Immature natural killer cell (primary cell): ENCODE data around the gene LY6G6D. TPM values are rescaled to one million over a fixed set of nuclear protein-coding genes. Genes with fewer than 3 reads are reported as not detected.

Experiments used
- DNase-seq, 3 donors: peaks; one replicate each; pipeline ENCODE4 v3.0.0; 2022; ENCODE audit warnings: mixed read lengths in 1 of 3
- H3K27ac Mint-ChIP-seq, 6 donors: one replicate each; pipeline ENCODE4 v1.8.0; 2020; ENCODE audit warnings: mixed read lengths in 6 of 6, mild to moderate bottlenecking in 5 of 6, inconsistent platforms in 4 of 6, moderate library complexity in 3 of 6
- H3K27me3 Mint-ChIP-seq, 3 donors: one replicate each; pipeline ENCODE4 v1.8.0; 2020 to 2021; ENCODE audit warnings: low read depth in 3 of 3, mild to moderate bottlenecking in 3 of 3, mixed read lengths in 3 of 3, moderate library complexity in 3 of 3, inconsistent platforms in 1 of 3
- H3K36me3 Mint-ChIP-seq, 3 donors: one replicate each; pipeline ENCODE4 v1.8.0; 2020; ENCODE audit warnings: mixed read lengths in 3 of 3, inconsistent platforms in 2 of 3, mild to moderate bottlenecking in 2 of 3
- H3K4me1 Mint-ChIP-seq, 2 donors: one replicate each; pipeline ENCODE4 v1.8.0; 2020; ENCODE audit warnings: inconsistent platforms in 2 of 2, mild to moderate bottlenecking in 2 of 2, mixed read lengths in 2 of 2, moderate library complexity in 1 of 2
- H3K4me3 Mint-ChIP-seq, 5 donors: one replicate each; pipeline ENCODE4 v1.8.0; 2020; ENCODE audit warnings: mild to moderate bottlenecking in 5 of 5, mixed read lengths in 5 of 5, inconsistent platforms in 3 of 5, moderate library complexity in 3 of 5
- H3K9me3 Mint-ChIP-seq, 6 donors: one replicate each; pipeline ENCODE4 v1.8.0; 2020; ENCODE audit warnings: mild to moderate bottlenecking in 6 of 6, mixed read lengths in 6 of 6, inconsistent platforms in 4 of 6, moderate library complexity in 3 of 6
- polyA plus RNA-seq, 3 donors: library from polyadenylated mRNA; unstranded; fragments of 300-500 nt; fragmentation: Illumina TruSeq; gene quantifications; one replicate each; pipeline ENCODE4 v1.2.3, GENCODE V29; 2021

The LY6G6D gene
- polyA plus RNA-seq, 3 donors from 2014 or later: not detected

DNA sequence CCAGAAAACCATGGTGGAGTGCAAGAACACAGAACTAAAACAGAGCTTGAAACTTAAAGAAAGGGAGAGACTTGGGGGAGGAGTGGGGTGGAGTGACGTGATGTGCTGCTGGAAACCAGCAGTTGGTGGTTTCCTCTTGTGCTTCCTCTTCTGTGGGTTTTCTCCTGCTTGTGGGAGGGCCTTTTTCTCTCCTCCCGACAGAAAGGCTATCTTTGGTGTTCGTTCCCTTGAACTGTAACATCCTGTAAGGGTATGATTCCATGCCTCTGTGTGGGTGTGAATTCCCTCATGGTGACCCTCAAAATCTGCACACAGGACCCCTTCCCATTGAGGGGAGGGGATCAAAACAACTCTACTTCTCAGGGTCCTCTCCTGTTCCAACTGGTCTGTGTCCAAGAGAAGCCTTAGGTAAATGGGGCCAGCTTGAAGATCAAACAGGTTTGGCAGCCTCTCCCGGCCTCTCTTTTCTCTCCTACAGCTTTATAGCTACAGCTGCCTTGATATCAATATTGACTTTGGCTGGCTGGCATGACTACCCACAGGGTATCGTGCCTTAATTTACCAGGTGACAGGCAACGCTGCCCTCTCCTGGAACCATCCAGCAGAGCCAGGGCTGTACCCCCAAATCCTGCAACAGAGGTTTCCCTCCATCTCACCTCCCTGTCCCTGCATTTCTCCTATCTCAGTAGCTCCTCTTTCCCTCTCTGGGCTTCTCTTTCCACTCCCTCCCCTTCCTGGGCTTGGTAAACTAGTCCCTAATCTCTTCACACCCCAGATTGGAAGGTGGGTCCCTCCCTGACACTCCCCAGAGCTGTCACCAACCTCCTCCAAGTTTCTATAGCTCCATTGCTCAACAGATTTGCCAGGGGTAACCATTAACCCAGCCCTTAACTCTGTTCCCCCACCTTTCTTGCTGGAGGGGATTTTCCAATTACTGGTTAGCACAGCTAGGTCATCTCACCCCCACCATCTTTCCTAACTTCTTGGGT, 23.1 kb downstream of the LY6G6D start:
- Mint-ChIP-seq H3K4me3 (peak overlapping the region; percentile 88 to 98 (median 96)), H3K4me1 (peaks cover 67 to 72% of the 10 kb centered on the region in 2 donors), H3K36me3 (peaks cover 1 to 12% (median 5%) of the 10 kb centered on the region in 3 donors), H3K27me3 (peaks cover 8 to 28% (median 18%) of the 10 kb centered on the region in 3 donors), H3K9me3 (no peaks in the 10 kb centered on the region), H3K27ac (peak overlapping the region; percentile 94 to 99 (median 97))
- peak; percentile 80 for DNase-seq

DNA sequence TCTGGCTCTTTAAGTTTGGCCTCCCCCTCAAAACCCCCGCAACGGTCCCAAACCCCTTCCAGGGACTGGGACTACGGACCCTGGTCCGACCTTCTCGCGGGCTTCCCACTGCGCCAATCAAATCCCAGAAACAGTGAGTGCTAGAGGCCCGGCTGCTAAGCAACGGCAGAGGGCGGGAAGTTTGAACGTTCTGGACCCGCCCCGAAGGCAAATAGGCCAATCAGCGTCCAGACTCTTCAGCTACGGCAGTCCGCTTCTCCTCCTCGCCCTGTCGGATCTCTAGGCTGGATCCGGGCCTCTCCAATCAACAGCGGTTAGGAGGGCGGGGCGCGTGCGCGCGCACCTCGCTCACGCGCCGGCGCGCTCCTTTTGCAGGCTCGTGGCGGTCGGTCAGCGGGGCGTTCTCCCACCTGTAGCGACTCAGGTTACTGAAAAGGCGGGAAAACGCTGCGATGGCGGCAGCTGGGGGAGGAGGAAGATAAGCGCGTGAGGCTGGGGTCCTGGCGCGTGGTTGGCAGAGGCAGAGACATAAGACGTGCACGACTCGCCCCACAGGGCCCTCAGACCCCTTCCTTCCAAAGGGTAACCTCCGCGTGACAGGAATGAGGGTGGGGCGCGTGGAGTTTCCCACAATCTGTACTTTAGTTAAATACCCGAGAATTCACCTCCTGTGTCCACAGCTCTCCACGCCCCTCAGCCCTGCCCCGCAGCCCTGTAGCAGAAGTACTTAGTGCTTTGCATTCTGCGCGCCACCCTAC, 24.7 kb downstream of the LY6G6D start, which contains the start of gene MSH5:
MSH5 (plus strand) TSS at position 367 of the 758 bp plus-strand sequence. CDS start 462 bp downstream, outside the sequence.
- Mint-ChIP-seq H3K27me3 (peaks cover 8 to 25% (median 18%) of the 10 kb centered on the region in 3 donors), H3K36me3 (peaks cover 0 to 5% (median 4%) of the 10 kb centered on the region in 3 donors), H3K4me1 (peaks cover 52 to 59% of the 10 kb centered on the region in 2 donors), H3K4me3 (peak within 1 kb of the TSS; percentile 88 to 98 (median 97)), H3K27ac (peak within 1 kb of the TSS; percentile 94 to 99 (median 97)), H3K9me3 (no peaks in the 10 kb centered on the region)
- DNase-seq: peak; percentile 96

DNA sequence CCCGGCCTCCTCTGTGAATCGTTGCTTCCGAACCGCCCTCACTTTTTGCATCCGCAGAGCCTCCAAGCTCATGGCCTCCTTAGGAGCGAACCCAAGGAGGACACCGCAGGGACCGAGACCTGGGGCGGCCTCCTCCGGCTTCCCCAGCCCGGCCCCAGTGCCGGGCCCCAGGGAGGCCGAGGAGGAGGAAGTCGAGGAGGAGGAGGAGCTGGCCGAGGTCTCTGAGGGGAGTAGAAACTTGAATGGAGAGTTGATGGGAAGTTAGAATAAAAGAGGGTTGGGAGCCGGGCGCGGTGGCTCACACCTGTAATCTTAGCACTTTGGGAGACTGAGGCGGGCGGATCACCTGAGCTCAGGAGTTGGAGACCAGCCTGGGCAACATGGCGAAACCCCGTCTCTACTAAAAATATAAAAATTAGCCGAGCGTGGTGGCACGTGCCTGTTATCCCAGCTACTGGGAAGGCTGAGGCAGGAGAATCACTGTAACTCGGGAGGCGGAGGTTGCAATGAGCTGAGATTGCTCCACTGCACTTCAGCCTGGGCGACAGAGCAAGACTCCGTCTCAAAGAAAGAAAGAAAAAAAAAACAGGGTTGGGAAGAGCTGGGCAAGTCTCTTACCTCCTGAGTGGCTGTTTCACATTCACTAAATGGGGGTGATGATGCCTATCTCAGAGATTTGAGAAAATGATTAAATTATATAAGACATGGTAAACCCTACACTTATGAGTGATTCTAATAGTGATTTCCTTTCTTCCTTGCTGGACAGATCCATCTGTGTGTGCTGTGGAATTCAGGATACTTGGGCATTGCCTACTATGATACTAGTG, 25.5 kb downstream of the LY6G6D start:
- Mint-ChIP-seq H3K9me3 (no peaks in the 10 kb centered on the region), H3K27me3 (peaks cover 8 to 21% (median 15%) of the 10 kb centered on the region in 3 donors), H3K27ac (peak overlapping the region; percentile 94 to 99 (median 97)), H3K4me3 (peak overlapping the region; percentile 88 to 98 (median 97)), H3K36me3 (peaks cover 2 to 8% (median 4%) of the 10 kb centered on the region in 3 donors), H3K4me1 (peaks cover 52 to 56% of the 10 kb centered on the region in 2 donors)
- DNase-seq: no peak

DNA sequence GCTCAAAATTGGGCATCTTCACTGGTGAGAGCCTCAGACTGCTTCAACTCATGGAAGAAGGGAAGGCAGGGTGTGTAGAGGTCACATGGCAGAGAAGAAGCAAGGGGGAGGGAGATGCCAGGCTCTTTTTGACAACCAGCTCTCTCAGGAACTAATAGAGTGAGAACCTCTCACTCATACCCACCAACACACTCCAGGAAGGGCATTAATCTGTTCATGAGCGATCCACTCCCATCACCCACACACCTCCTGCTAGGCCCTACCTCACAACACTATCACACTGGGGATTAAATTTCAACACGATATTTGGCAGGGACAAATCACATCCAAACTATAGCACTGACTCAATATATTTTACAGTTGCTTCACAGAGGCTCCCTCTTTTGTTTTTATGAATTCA, 26.7 kb downstream of the LY6G6D start:
- H3K4me3 Mint-ChIP-seq: peak overlapping the region; percentile 10 to 96 (median 50)
- H3K27ac Mint-ChIP-seq: peak overlapping the region in 3 of 6 donors; percentile 14 to 69 (median 48)
- peaks cover 0 to 8% (median 4%) of the 10 kb centered on the region in 3 donors for H3K36me3 Mint-ChIP-seq
- H3K9me3 Mint-ChIP-seq: no peaks in the 10 kb centered on the region
- H3K27me3 Mint-ChIP-seq: peaks cover 7 to 15% (median 8%) of the 10 kb centered on the region in 3 donors
- peaks cover 43 to 45% of the 10 kb centered on the region in 2 donors for H3K4me1 Mint-ChIP-seq
- no peak for DNase-seq

DNA sequence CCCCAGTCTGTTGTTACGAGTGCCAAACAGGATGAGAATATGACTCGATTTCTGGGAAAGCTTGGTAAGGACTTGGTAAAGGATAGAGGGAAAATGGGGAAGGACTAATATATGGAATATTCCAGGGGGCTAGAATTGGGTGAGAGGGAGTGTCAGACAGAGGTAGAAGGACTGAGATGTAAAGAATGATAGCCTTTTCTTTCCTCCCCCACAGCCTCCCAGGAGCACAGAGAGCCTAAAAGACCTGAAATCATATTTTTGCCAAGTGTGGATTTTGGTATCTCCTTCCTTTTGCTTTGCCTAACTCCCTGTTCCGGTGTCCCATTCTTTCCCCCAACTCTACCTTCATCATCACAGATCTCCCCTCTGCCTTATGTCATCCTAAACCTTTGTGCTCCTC, 27.7 kb downstream of the LY6G6D start:
- Mint-ChIP-seq H3K36me3 (peaks cover 5 to 11% (median 10%) of the 10 kb centered on the region in 3 donors), H3K27ac (no peak overlapping the region), H3K4me1 (peaks cover 32 to 34% of the 10 kb centered on the region in 2 donors), H3K9me3 (no peaks in the 10 kb centered on the region), H3K27me3 (peaks cover 8 to 11% (median 9%) of the 10 kb centered on the region in 3 donors), H3K4me3 (no peak overlapping the region)
- no peak for DNase-seq

DNA sequence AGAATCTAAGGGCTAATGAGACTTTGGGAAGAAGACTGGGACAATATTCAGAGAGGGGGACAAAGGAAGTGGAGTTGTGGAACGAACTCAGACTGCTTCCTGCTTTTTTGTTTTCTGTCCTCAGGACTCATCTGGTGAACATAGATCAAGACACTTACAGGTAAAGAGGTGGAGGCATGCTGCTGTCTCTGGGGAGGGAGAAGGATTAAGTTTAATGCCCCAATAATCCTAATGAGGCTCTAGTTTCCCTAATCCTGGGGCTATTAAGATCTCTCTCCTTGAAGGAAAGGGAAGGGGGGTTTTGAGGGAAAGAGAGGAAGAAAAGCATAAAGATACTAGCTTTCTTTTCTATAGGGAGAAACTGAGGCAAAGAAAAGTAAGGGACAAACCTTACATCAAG, 29.3 kb downstream of the LY6G6D start:
- DNase-seq: no peak
- peaks cover 5 to 9% (median 8%) of the 10 kb centered on the region in 3 donors for H3K27me3 Mint-ChIP-seq
- H3K4me3 Mint-ChIP-seq: no peak overlapping the region
- peaks cover 17 to 19% of the 10 kb centered on the region in 2 donors for H3K4me1 Mint-ChIP-seq
- peak overlapping the region in 1 of 6 donors; percentile 46 for H3K27ac Mint-ChIP-seq
- no peaks in the 10 kb centered on the region for H3K9me3 Mint-ChIP-seq
- H3K36me3 Mint-ChIP-seq: peaks cover 5 to 11% (median 10%) of the 10 kb centered on the region in 3 donors

DNA sequence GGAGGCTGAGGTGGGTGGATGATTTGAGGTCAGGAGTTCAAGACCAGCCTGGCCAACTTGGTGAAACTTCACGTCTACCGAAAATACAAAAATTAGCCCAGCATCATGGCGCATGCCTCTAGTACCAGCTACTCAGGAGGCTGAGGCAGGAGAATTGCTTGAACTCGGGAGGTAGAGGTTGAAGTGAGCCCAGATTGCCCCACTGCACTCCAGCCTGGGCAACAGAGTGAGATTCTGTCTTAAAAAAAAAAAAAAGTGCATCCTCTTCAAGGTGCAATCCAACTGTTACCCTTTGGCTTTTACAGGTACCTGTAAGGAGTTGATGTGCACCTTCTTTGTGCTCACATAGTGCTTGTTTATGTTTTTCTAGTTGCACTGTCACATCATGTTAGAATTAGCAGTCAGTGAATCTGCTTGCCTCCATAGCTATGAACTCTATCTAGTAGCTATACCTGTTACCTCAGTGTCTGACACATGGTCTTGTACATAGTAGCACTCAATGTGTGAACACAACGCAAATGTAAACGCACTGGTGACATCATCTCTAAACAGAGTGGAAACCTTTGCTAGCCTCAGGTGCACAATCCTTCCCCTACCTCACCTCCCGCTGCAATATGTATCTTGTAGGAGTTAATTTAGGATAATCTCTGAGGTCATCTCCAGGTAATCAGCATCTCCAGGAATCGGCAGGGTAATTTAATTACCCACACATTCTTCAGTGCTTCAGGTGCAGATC, 34.3 kb downstream of the LY6G6D start:
- peaks cover 5 to 11% (median 9%) of the 10 kb centered on the region in 3 donors for H3K36me3 Mint-ChIP-seq
- H3K27ac Mint-ChIP-seq: no peak overlapping the region
- no peaks in the 10 kb centered on the region for H3K4me1 Mint-ChIP-seq
- no peaks in the 10 kb centered on the region for H3K9me3 Mint-ChIP-seq
- no peak for DNase-seq
- no peak overlapping the region for H3K4me3 Mint-ChIP-seq
- peaks cover 0 to 2% (median 1%) of the 10 kb centered on the region in 3 donors for H3K27me3 Mint-ChIP-seq

DNA sequence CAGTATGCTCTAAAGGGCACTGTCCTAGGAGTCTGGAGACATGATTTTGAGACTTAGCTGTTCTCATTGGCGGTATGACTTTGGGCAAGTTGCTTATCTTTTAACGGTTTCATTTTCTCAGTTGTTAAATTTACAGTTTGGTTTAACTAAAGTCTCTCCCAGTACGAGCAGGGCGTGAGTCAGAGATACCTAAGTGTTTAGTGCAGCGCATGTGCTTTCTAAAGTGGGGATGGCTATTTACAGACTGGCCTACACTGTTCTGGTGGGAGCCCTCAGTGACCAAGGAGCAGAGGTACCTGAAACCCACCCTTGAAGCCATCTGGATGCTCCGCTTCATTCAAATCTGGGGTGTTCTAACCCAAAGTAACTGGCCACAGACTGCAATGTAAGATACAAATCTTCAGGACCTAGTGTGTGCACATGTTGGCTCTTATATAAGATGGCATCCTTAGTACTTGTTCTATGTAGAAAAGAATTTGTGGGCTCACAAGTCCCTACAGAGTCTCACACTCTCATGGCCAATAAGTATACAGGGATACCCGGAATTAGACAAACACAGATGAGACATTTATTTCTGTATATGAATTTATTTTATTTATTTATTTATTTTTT, 35.4 kb downstream of the LY6G6D start:
- no peaks in the 10 kb centered on the region for H3K4me1 Mint-ChIP-seq
- DNase-seq: no peak

DNA sequence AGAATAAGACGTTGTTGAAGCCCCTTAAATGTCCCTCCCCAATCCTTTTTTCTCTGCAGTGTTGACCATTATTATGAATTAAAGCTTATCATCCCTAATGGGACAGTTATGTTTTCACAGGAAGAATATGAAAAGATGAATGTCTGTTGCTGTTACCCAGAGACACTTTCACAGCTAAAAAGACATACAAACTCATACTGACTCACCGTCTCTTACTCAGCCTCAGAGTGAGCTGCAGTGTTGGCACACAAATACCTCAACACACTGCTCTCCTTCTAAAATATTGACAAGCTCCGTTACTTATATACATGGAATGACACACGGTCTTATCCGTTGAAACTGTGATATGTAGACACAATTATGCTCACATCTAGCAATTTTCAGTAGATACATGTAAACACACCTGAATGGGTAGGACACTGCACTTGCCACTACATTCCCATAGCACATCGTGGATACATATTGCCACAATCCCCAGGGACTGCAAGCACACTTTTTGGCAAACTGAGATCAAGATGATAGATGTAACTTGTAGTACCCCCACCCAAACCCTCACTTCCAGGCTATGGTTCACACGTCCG, 37.7 kb downstream of the LY6G6D start:
- peaks cover 0 to 2% (median 0%) of the 10 kb centered on the region in 3 donors for H3K27me3 Mint-ChIP-seq
- peak overlapping the region in 1 of 6 donors; percentile 1 for H3K27ac Mint-ChIP-seq

More for the DNA sequence above, 35.4 kb downstream of the LY6G6D start:
- H3K27me3 Mint-ChIP-seq: peaks cover 0 to 2% (median 1%) of the 10 kb centered on the region in 3 donors
- H3K4me3 Mint-ChIP-seq: no peak overlapping the region
- no peak overlapping the region for H3K27ac Mint-ChIP-seq
- no peaks in the 10 kb centered on the region for H3K9me3 Mint-ChIP-seq
- H3K36me3 Mint-ChIP-seq: peaks cover 5 to 9% (median 5%) of the 10 kb centered on the region in 3 donors

DNA sequence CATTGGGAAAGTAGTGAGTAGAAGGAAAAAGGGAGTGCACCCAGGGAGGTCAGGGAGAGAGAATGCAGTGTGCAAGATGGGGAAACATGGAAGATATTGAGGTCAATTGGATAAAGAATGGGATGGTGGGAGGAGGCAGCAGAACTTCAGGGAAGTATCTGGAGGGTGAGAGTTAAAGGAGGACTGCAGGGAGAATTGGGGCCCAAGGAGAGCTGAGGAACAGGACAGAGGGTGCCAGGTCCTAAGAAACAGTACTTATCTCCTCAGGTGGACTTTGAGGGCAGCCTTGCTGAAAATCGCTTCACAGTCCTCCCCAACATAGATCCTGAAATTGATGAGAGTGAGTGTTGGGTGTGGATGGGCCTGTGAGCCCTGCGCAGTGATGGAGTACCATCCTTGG, 43.1 kb downstream of the LY6G6D start:
- H3K9me3 Mint-ChIP-seq: no peaks in the 10 kb centered on the region
- no peak for DNase-seq
- H3K27ac Mint-ChIP-seq: no peak overlapping the region
- H3K36me3 Mint-ChIP-seq: peaks cover 12 to 30% (median 16%) of the 10 kb centered on the region in 3 donors
- H3K4me3 Mint-ChIP-seq: no peak overlapping the region
- H3K27me3 Mint-ChIP-seq: peaks cover 0 to 5% (median 0%) of the 10 kb centered on the region in 3 donors
- H3K4me1 Mint-ChIP-seq: no peaks in the 10 kb centered on the region

More for the DNA sequence above, 37.7 kb downstream of the LY6G6D start:
- Mint-ChIP-seq H3K36me3 (peaks cover 0 to 3% (median 0%) of the 10 kb centered on the region in 3 donors), H3K9me3 (no peaks in the 10 kb centered on the region), H3K4me3 (no peak overlapping the region), H3K4me1 (no peaks in the 10 kb centered on the region)
- DNase-seq: no peak

DNA sequence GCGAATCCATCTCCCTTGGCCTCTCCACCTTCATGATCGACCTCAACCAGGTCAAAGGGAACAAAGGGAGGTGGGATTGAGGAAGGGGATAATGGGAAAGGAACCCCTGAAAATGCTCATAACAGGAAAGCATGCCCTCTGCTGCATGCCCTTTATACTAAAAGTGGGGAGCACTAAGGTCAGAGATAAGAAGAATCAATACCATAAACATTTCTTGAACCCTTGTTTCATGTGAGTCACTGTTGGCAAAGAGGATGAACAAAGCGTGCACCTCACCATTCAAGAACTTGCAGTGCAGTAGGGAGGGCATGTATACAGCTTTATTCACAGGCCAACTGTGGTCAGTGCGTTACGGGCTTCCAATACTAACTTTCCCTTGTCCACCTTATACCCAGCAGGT, 45.6 kb downstream of the LY6G6D start:
- Mint-ChIP-seq H3K9me3 (no peaks in the 10 kb centered on the region), H3K36me3 (peaks cover 12 to 30% (median 16%) of the 10 kb centered on the region in 3 donors), H3K4me1 (no peaks in the 10 kb centered on the region), H3K27ac (no peak overlapping the region), H3K4me3 (no peak overlapping the region), H3K27me3 (peaks cover 0 to 2% (median 0%) of the 10 kb centered on the region in 3 donors)
- no peak for DNase-seq
